ENCODE measurements around the gene DOCK3.
"Not testable (repeated sequence)": the region's sequence is repeated elsewhere in the genome, so short reads cannot be mapped to it uniquely, and the experiment has no call there.

The DOCK3 gene

GRCh38 chr3:50804376-50804775 lies 129.6 kb downstream of the DOCK3 start:
- H3K4me1 Mint-ChIP-seq; DNase-seq (ENCODE audit: low spot score in 2 of 2); H3K4me3 Mint-ChIP-seq; H3K27ac Mint-ChIP-seq (ENCODE audit: low read depth); ATAC-seq (replicated peaks; ENCODE audit: extremely low read depth, poor library complexity, severe bottlenecking); H3K36me3 Mint-ChIP-seq (ENCODE audit: insufficient read depth): not testable (repeated sequence)
- Mint-ChIP-seq H3K9me3 (peaks cover 21% of the 10 kb centered on the region), H3K27me3 (peaks cover 40% of the 10 kb centered on the region)

DNA sequence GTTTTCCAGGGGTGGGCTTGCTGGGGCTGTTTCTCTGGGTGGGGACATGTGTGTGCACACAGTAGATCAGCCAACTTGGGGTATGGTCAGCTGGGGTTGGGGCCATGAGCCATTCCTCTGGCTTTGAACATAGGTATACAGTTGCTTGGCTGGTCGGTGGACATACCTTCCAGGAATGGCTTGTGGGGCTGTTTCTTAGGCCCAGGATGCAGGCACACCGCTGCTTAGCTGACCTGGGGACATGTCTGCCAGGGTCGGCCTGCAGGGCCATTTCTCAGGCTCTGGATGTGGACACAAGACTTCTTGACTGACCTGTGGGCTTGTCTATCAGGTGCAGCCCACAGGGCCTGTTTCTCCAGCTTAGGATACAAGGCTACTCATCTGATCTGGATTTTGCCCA lies 130.6 kb downstream of the DOCK3 start:
- Mint-ChIP-seq H3K4me3 (no peak overlapping the region), H3K27ac (ENCODE audit: low read depth) (no peak overlapping the region)
- no peak for ATAC-seq (replicated peaks; ENCODE audit: extremely low read depth, poor library complexity, severe bottlenecking)

GRCh38 chr3:50806031-50806430 lies 131.3 kb downstream of the DOCK3 start:
- Mint-ChIP-seq H3K27ac (ENCODE audit: low read depth) (no peak overlapping the region), H3K4me3 (no peak overlapping the region), H3K36me3 (ENCODE audit: insufficient read depth) (peaks cover 6% of the 10 kb centered on the region), H3K4me1 (no peaks in the 10 kb centered on the region), H3K9me3 (peaks cover 4% of the 10 kb centered on the region), H3K27me3 (peaks cover 28% of the 10 kb centered on the region)
- DNase-seq (ENCODE audit: low spot score in 2 of 2) (no peak), ATAC-seq (replicated peaks; ENCODE audit: extremely low read depth, poor library complexity, severe bottlenecking) (no peak)

More for the DNA sequence above, 130.6 kb downstream of the DOCK3 start:
- Mint-ChIP-seq H3K36me3 (ENCODE audit: insufficient read depth) (peaks cover 7% of the 10 kb centered on the region), H3K4me1 (no peaks in the 10 kb centered on the region), H3K9me3 (peaks cover 11% of the 10 kb centered on the region), H3K27me3 (peaks cover 31% of the 10 kb centered on the region)
- DNase-seq (ENCODE audit: low spot score in 2 of 2): no peak

DNA sequence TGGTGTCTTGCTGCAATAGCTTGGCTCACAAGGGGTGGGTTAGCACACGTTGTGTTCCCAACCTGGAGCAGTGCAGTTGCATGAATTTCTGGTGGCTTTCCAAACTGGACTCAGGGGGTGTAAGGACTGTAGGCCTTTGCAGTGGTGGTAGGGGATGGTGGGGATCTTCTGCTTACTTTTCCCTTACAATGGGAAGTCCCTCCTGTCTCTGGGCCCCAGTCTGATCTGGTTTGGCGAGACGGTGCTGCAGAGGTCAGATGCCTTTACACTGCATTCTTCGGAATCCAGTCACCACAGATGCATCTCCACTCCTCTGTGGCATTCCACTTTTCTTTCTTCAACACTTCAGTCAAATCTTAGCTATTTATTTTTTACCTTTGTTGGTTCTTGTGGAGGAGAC lies 132.1 kb downstream of the DOCK3 start:
- H3K9me3 Mint-ChIP-seq: no peaks in the 10 kb centered on the region
- DNase-seq (ENCODE audit: low spot score in 2 of 2) (no peak), ATAC-seq (replicated peaks; ENCODE audit: extremely low read depth, poor library complexity, severe bottlenecking) (no peak)

DNA sequence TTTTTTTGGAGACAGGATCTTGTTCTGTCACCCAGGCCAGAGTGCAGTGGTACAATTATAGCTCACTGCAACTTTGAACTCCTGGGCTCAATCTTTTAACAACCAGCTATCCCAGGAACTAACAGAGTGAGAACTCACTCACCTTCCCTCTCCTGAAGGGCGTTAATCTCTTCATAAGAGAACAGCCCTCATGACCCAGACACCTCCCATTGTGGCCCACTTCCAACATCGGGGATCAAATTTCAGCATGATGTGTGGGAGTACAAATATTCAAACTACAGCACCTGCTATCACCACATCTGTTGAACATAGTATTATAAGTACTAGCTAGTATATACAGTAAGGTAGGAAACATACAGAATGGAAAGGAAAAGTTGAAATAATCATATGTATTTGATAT lies 132.5 kb downstream of the DOCK3 start:
- H3K36me3 Mint-ChIP-seq (ENCODE audit: insufficient read depth): peaks cover 4% of the 10 kb centered on the region
- no peak overlapping the region for H3K27ac Mint-ChIP-seq (ENCODE audit: low read depth)
- H3K4me1 Mint-ChIP-seq: no peaks in the 10 kb centered on the region
- peaks cover 28% of the 10 kb centered on the region for H3K27me3 Mint-ChIP-seq
- DNase-seq (ENCODE audit: low spot score in 2 of 2): no peak
- no peak overlapping the region for H3K4me3 Mint-ChIP-seq
- ATAC-seq (replicated peaks; ENCODE audit: extremely low read depth, poor library complexity, severe bottlenecking): no peak
- no peaks in the 10 kb centered on the region for H3K9me3 Mint-ChIP-seq

More for the DNA sequence above, 132.1 kb downstream of the DOCK3 start:
- no peak overlapping the region for H3K27ac Mint-ChIP-seq (ENCODE audit: low read depth)
- H3K4me1 Mint-ChIP-seq: no peaks in the 10 kb centered on the region
- H3K36me3 Mint-ChIP-seq (ENCODE audit: insufficient read depth): peaks cover 4% of the 10 kb centered on the region
- H3K4me3 Mint-ChIP-seq: no peak overlapping the region
- H3K27me3 Mint-ChIP-seq: peaks cover 28% of the 10 kb centered on the region

DNA sequence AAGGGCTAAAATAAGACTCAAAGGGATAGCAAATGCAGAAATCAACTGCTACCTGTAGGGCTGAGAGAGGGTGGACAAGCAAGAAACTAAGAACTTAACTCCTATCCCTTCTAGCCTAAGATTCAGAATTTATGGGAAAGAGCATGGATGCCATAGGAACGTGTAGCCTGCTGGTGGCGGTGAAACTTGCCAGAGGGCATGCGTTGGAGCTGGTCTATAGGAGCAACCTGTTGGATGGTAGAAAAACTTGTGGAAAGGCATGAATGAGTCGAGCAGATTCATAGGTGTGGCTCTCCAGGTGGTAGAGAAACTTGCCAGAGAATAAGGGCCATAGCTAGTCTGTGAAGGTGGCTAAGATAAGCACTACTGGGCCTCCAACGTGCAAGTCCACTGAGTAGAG lies 137.2 kb downstream of the DOCK3 start:
- Mint-ChIP-seq H3K4me1 (no peaks in the 10 kb centered on the region), H3K4me3 (no peak overlapping the region), H3K27ac (ENCODE audit: low read depth) (no peak overlapping the region), H3K36me3 (ENCODE audit: insufficient read depth) (no peaks in the 10 kb centered on the region), H3K9me3 (no peaks in the 10 kb centered on the region), H3K27me3 (peaks cover 9% of the 10 kb centered on the region)
- DNase-seq (ENCODE audit: low spot score in 2 of 2) (no peak), ATAC-seq (replicated peaks; ENCODE audit: extremely low read depth, poor library complexity, severe bottlenecking) (no peak)

- Mint-ChIP-seq H3K27ac (ENCODE audit: low read depth) (no peak overlapping the region), H3K4me1 (no peaks in the 10 kb centered on the region), H3K27me3 (no peaks in the 10 kb centered on the region), H3K4me3 (no peak overlapping the region), H3K36me3 (ENCODE audit: insufficient read depth) (no peaks in the 10 kb centered on the region), H3K9me3 (no peaks in the 10 kb centered on the region)
- ATAC-seq (replicated peaks; ENCODE audit: extremely low read depth, poor library complexity, severe bottlenecking) (no peak), DNase-seq (ENCODE audit: low spot score in 2 of 2) (no peak)
These were observed 141.1 kb downstream of the DOCK3 start for GRCh38 chr3:50815844-50816243.

- DNase-seq (ENCODE audit: low spot score in 2 of 2) (no peak), ATAC-seq (replicated peaks; ENCODE audit: extremely low read depth, poor library complexity, severe bottlenecking) (no peak)
- H3K4me3 Mint-ChIP-seq: no peak overlapping the region
- H3K27ac Mint-ChIP-seq (ENCODE audit: low read depth): no peak overlapping the region
- no peaks in the 10 kb centered on the region for H3K27me3 Mint-ChIP-seq
- H3K4me1 Mint-ChIP-seq: no peaks in the 10 kb centered on the region
- H3K36me3 Mint-ChIP-seq (ENCODE audit: insufficient read depth): no peaks in the 10 kb centered on the region
- no peaks in the 10 kb centered on the region for H3K9me3 Mint-ChIP-seq
These were observed 142.2 kb downstream of the DOCK3 start for GRCh38 chr3:50816894-50817293.

DNA sequence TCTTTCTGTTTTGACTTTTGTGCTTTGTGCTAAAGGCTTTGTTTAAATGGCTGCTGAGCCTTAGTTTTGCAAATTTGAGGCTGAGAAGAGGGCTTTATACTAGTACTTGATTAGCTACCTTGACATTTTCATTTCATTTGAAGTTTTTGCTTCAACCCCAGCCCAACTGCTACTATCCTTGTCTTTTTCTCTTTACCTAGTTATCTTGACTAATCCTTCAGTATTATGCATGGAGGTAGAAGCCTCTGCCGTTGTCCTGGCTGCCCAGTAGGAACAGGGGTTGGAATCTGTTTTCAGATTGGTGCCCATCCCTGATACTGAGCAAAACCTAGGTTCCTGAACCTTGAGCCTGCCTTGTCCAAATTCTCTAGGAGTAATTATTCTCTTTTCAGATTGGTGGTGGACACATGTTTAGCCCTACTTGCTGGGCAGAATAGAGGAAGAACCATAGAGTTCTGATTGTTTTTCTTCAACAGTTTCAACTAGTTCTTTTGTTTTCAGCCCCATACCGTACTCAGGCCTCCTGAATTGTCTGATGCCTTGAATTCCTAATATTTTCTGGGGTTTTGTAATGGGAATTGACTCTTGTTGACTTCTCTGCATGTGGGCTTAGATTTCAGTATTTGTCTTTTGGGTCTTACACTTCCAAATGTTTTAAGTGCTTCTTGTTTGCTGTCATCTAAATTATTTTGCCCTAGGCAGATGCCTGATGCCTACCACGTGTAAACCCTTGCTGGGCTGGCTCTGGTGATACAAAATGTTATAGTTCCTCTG lies 143.2 kb downstream of the DOCK3 start:
- H3K4me3 Mint-ChIP-seq: no peak overlapping the region
- ATAC-seq (replicated peaks; ENCODE audit: extremely low read depth, poor library complexity, severe bottlenecking) (no peak), DNase-seq (ENCODE audit: low spot score in 2 of 2) (no peak)
- no peaks in the 10 kb centered on the region for H3K4me1 Mint-ChIP-seq
- H3K27me3 Mint-ChIP-seq: no peaks in the 10 kb centered on the region
- no peaks in the 10 kb centered on the region for H3K9me3 Mint-ChIP-seq
- H3K36me3 Mint-ChIP-seq (ENCODE audit: insufficient read depth): no peaks in the 10 kb centered on the region
- no peak overlapping the region for H3K27ac Mint-ChIP-seq (ENCODE audit: low read depth)

DNA sequence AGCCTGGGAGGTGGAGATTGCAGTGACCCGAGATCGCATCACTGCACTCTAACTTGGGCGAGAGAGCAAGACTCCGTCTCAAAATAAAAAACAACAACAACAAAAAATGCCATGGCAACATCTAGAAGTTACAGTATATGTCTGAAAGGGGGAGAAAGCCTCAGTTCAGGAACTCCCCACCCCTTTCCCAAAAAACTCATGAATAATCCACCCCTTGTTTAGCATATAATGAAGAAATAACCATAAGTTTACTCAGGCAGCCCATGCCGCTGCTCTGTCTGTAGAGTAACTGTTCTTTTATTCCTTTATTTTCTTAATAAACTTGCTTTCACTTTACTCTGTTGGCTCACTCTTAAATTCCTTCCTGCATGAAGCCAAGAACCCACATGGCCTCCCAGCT lies 145.2 kb downstream of the DOCK3 start:
- Mint-ChIP-seq H3K27me3 (no peaks in the 10 kb centered on the region), H3K36me3 (ENCODE audit: insufficient read depth) (no peaks in the 10 kb centered on the region), H3K27ac (ENCODE audit: low read depth) (no peak overlapping the region), H3K4me3 (no peak overlapping the region), H3K9me3 (no peaks in the 10 kb centered on the region), H3K4me1 (no peaks in the 10 kb centered on the region)
- ATAC-seq (replicated peaks; ENCODE audit: extremely low read depth, poor library complexity, severe bottlenecking) (no peak), DNase-seq (ENCODE audit: low spot score in 2 of 2) (no peak)

GRCh38 chr3:50825841-50826240 lies 151.1 kb downstream of the DOCK3 start:
- H3K36me3 Mint-ChIP-seq (ENCODE audit: insufficient read depth): peaks cover 1% of the 10 kb centered on the region
- no peak for ATAC-seq (replicated peaks; ENCODE audit: extremely low read depth, poor library complexity, severe bottlenecking)
- H3K27me3 Mint-ChIP-seq: peaks cover 17% of the 10 kb centered on the region
- H3K4me3 Mint-ChIP-seq: no peak overlapping the region
- no peak overlapping the region for H3K27ac Mint-ChIP-seq (ENCODE audit: low read depth)
- DNase-seq (ENCODE audit: low spot score in 2 of 2): no peak
- no peaks in the 10 kb centered on the region for H3K9me3 Mint-ChIP-seq
- H3K4me1 Mint-ChIP-seq: no peaks in the 10 kb centered on the region

- DNase-seq (ENCODE audit: low spot score in 2 of 2) (no peak), ATAC-seq (replicated peaks; ENCODE audit: extremely low read depth, poor library complexity, severe bottlenecking) (no peak)
- Mint-ChIP-seq H3K36me3 (ENCODE audit: insufficient read depth) (peaks cover 1% of the 10 kb centered on the region), H3K27ac (ENCODE audit: low read depth) (no peak overlapping the region), H3K27me3 (peaks cover 33% of the 10 kb centered on the region), H3K4me3 (no peak overlapping the region), H3K4me1 (no peaks in the 10 kb centered on the region), H3K9me3 (no peaks in the 10 kb centered on the region)
These were observed 155.7 kb downstream of the DOCK3 start for GRCh38 chr3:50830451-50830850.

GRCh38 chr3:50831009-50831408 lies 156.3 kb downstream of the DOCK3 start:
- H3K4me1 Mint-ChIP-seq; H3K4me3 Mint-ChIP-seq; ATAC-seq (replicated peaks; ENCODE audit: extremely low read depth, poor library complexity, severe bottlenecking); H3K9me3 Mint-ChIP-seq; H3K27ac Mint-ChIP-seq (ENCODE audit: low read depth); H3K36me3 Mint-ChIP-seq (ENCODE audit: insufficient read depth); DNase-seq (ENCODE audit: low spot score in 2 of 2): not testable (repeated sequence)
- peaks cover 29% of the 10 kb centered on the region for H3K27me3 Mint-ChIP-seq
